ENCODE measurements around the gene PRRT1.

DNA sequence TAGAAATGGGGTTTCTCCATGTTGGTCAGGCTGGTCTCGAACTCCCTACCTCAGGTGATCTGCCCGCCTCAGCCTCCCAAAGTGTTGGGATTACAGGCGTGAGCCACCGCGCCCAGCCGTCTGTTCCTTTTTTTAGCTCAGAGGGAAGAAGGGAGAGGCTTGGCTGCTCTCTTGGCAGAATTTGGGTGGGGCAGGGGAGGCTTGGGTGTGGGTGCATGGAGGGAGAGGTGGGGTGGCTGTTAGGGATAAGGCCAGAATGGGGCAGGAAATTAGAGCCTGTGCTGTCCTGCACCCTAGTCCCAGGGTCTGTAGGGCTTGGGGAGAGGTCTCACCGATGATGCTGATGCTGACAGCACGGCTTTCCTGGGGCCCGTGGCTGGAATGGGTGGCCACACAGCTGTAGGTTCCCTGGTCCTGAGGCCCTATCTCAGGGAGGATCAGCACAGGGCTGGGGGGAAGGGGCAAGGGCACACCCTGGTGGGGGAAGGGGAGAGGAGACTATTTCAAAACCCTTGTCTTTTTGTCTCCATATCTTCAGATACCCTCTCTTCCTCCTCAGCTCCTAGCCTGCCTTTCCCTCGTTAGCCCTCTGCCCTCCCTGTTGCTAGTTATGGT is 30.3 kb upstream of the PRRT1 start:
- TF ChIP-seq POLR2A (IDR thresholded peaks at IDR 0.05; ENCODE audit: low read depth, low read length) (no peak), TAF1 (IDR thresholded peaks at IDR 0.05; ENCODE audit: low read depth, low read length) (no peak), POLR2AphosphoS5 (IDR thresholded peaks at IDR 0.05; ENCODE audit: low read depth, low read length) (no peak), PAX5 (IDR thresholded peaks at IDR 0.05; ENCODE audit: insufficient read depth, low read length, severe bottlenecking) (no peak), SPI1 (IDR thresholded peaks at IDR 0.05; ENCODE audit: low read depth, low read length) (no peak)
